HUES6 (cell line): ENCODE results near the gene CORO2B.

Source experiments
- H3K27ac ChIP-seq: 2 replicates; pipeline ENCODE4 v1.7.0; 2013; ENCODE audit warnings: low read depth, mild to moderate bottlenecking, low read length, inconsistent platforms
- H3K27me3 ChIP-seq: 2 replicates; pipeline ENCODE4 v1.6.1; 2013; ENCODE audit warnings: low read length; ENCODE audit not compliant: control insufficient read depth, insufficient read depth
- H3K36me3 ChIP-seq: 2 replicates; pipeline ENCODE4 v1.6.1; 2013; ENCODE audit warnings: low read length; ENCODE audit not compliant: control insufficient read depth, insufficient read depth
- H3K4me1 ChIP-seq: 2 replicates; pipeline ENCODE4 v1.6.1; 2013; ENCODE audit warnings: low read length; ENCODE audit not compliant: control insufficient read depth, insufficient read depth
- H3K4me3 ChIP-seq: 2 replicates; pipeline ENCODE4 v1.5.1; 2013; ENCODE audit warnings: low read depth, low read length
- H3K9ac ChIP-seq: one replicate; pipeline ENCODE4 v1.6.1; 2013; ENCODE audit warnings: mild to moderate bottlenecking, low read length
- H3K9me3 ChIP-seq: 2 replicates; pipeline ENCODE4 v1.6.1; 2013; ENCODE audit warnings: low read depth, low read length; ENCODE audit not compliant: control insufficient read depth, insufficient read depth

CORO2B gene

GRCh38 chr15:68769702-68770101, 190.9 kb downstream of the CORO2B start:
- H3K9me3 ChIP-seq, result no peaks in the 10 kb centered on the region
- H3K27me3 ChIP-seq, result no peaks in the 10 kb centered on the region
- no peaks in the 10 kb centered on the region for H3K4me1 ChIP-seq
- no peaks in the 10 kb centered on the region for H3K36me3 ChIP-seq
- no peak overlapping the region for H3K4me3 ChIP-seq
- no peak overlapping the region for H3K27ac ChIP-seq
- no peak overlapping the region for H3K9ac ChIP-seq

- Histone ChIP-seq H3K27ac (no peak overlapping the region), H3K36me3 (no peaks in the 10 kb centered on the region), H3K4me1 (no peaks in the 10 kb centered on the region), H3K9ac (no peak overlapping the region), H3K27me3 (no peaks in the 10 kb centered on the region), H3K4me3 (no peak overlapping the region), H3K9me3 (no peaks in the 10 kb centered on the region)
Observed at GRCh38 chr15:68770216-68770615, 191.4 kb downstream of the CORO2B start.

- H3K27ac ChIP-seq, result no peak overlapping the region
Observed at GRCh38 chr15:68773036-68773435, 194.2 kb downstream of the CORO2B start.

GRCh38 chr15:68774120-68774519, 195.3 kb downstream of the CORO2B start:
- Histone ChIP-seq H3K4me1 (no peaks in the 10 kb centered on the region), H3K9ac (no peak overlapping the region), H3K27me3 (no peaks in the 10 kb centered on the region)

More at GRCh38 chr15:68773036-68773435, 194.2 kb downstream of the CORO2B start:
- H3K27me3 ChIP-seq, result no peaks in the 10 kb centered on the region
- no peak overlapping the region for H3K4me3 ChIP-seq
- H3K36me3 ChIP-seq, result peaks cover 5% of the 10 kb centered on the region
- H3K4me1 ChIP-seq, result no peaks in the 10 kb centered on the region
- H3K9me3 ChIP-seq, result no peaks in the 10 kb centered on the region
- H3K9ac ChIP-seq, result no peak overlapping the region

DNA sequence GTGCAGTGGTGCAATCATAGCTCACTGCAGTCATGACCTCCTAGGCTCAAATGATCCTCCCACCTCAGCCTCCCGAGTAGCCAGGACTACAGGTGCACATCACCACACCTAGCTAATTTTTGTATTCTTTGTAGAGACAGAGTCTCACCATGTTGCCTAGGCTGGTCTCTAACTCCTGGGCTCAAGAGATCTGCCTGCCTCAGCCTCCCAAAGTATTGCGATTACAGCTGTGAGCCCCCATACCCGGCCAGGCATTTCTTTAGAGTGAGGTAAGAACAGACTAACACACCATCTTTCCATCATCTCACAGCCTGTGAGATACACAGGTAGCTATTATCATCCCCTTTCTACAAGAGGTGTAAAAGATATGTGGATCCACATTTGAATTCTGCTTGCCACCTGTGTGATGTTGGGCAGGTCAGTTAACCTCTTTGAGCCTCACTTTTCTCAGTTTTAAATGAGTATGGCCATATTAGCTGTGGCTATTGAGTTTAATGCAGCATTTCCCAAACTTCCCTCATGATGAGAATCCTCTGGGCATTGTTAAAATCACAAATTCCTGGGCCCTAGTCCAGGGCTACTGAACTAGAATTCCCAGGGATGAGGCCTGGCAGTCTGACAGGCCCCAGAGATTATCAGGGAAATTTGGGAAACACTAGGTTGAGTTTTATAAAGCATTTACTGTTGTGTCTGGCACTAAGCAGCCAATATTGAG, 195.9 kb downstream of the CORO2B start:
- H3K9me3 ChIP-seq, result no peaks in the 10 kb centered on the region
- no peak overlapping the region for H3K4me3 ChIP-seq
- H3K36me3 ChIP-seq, result peaks cover 20% of the 10 kb centered on the region
- H3K27me3 ChIP-seq, result no peaks in the 10 kb centered on the region
- no peak overlapping the region for H3K27ac ChIP-seq
- H3K9ac ChIP-seq, result no peak overlapping the region
- H3K4me1 ChIP-seq, result no peaks in the 10 kb centered on the region

More at GRCh38 chr15:68774120-68774519, 195.3 kb downstream of the CORO2B start:
- H3K27ac ChIP-seq, result no peak overlapping the region
- no peaks in the 10 kb centered on the region for H3K9me3 ChIP-seq
- peaks cover 15% of the 10 kb centered on the region for H3K36me3 ChIP-seq
- no peak overlapping the region for H3K4me3 ChIP-seq

DNA sequence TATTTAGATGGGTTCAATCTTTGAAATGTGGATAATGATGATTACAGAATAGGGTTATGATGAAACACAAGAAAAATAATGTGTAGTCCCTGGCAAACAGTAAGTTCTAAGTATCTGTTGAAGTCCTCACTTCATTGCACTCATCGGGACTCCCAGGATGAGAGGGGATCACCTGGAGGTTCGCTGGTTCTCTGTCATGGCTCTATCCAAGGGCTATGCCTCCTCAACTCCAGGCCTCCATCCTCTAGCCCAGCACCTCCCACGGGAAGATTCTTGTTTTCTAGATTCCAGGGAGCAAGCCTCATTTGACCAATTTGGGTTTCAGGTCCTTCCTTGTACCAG, 196.4 kb downstream of the CORO2B start:
- Histone ChIP-seq H3K27ac (no peak overlapping the region), H3K9me3 (no peaks in the 10 kb centered on the region), H3K4me1 (no peaks in the 10 kb centered on the region), H3K9ac (no peak overlapping the region), H3K36me3 (peaks cover 23% of the 10 kb centered on the region), H3K4me3 (no peak overlapping the region), H3K27me3 (no peaks in the 10 kb centered on the region)

DNA sequence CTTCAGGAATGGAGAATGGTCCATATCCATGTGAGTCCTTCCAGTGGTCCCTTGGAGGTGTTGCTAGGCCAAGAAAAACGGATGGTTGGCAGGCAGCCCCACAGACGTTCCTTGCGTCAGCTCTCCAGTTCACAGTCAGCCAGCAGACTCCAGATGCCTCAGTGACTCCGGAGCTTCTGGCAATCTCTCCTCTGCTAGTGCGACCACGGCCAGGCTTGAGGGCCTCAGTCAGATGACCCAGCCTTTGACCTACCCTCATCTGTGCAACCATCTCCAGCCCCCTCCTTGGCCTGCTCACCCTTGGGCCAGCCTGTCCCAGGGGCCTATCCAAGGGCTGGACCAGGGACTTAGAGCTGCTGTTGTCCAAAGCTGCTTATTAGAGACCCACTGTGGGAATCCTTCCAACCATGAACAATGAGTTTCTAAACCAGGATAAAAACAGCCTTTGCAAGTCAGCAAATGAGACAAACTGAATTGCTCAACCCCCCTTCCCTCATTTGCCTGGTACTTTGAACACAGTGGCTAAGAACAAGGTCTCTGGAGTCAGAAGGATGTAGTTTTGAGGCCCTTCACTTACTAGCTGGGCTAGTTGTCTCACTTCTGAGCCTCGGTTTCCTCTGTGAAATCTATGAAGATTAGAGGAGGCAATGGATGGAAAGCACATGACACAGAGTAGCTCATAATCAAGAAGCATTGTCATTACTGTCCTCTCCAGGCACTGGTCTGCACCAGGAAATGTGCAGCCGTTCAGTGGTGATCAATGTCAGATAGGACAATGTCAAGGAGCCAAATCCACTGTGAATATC, 197.1 kb downstream of the CORO2B start:
- Histone ChIP-seq H3K9ac (no peak overlapping the region), H3K4me3 (no peak overlapping the region), H3K9me3 (no peaks in the 10 kb centered on the region), H3K27ac (no peak overlapping the region), H3K4me1 (no peaks in the 10 kb centered on the region), H3K27me3 (no peaks in the 10 kb centered on the region), H3K36me3 (peaks cover 30% of the 10 kb centered on the region)

DNA sequence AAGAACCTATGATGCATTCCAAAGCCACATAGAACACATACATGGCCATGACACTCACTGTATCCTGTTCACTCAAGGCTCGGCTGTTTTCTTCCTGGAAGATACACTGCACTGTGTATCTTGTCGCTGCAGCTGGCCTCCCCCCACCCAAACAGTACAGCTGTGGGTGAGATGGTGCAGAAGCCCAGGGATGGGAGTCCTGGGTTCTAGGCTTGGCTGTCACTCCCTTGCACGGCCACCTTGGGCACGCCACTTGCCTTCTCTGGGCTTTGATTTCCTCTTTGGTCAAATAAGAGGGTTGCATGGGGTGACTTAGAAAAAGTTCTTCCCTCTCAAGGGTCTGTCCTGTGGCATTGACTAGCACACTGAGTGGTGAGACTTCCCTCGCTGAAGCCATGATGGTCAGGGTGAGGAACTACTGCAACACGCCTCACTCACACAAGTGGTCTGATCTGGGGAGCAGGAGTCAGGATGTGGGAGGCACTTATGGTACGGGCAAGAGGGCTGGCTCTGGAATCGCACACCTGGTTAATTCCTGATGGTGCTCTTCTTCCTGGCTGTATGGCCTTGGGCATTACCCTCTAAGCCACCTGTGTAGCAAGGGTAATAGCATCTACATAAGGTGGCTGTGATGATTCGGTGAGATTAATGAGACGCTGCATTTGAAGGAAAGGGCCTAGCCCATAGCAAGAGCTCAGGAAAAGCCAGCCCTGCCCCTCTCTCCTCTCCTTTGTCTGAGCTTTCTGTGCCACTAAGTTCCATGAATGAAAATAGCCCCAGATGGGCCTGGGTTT, 197.9 kb downstream of the CORO2B start:
- no peaks in the 10 kb centered on the region for H3K4me1 ChIP-seq

More for the DNA sequence above, 197.9 kb downstream of the CORO2B start:
- Histone ChIP-seq H3K27me3 (no peaks in the 10 kb centered on the region), H3K4me3 (no peak overlapping the region), H3K9ac (no peak overlapping the region), H3K36me3 (peaks cover 33% of the 10 kb centered on the region), H3K27ac (no peak overlapping the region), H3K9me3 (no peaks in the 10 kb centered on the region)
